ENCODE data around the gene CBFA2T2. TPM values are rescaled to one million over a fixed set of nuclear protein-coding genes. Genes with fewer than 3 reads are reported as not detected.
"Not testable (repeated sequence)": the region's sequence is repeated elsewhere in the genome, so short reads cannot be mapped to it uniquely, and the experiment has no call there.

CBFA2T2 gene
- total RNA-seq, 1 donor from 2014 or later, result 10.7 TPM

DNA sequence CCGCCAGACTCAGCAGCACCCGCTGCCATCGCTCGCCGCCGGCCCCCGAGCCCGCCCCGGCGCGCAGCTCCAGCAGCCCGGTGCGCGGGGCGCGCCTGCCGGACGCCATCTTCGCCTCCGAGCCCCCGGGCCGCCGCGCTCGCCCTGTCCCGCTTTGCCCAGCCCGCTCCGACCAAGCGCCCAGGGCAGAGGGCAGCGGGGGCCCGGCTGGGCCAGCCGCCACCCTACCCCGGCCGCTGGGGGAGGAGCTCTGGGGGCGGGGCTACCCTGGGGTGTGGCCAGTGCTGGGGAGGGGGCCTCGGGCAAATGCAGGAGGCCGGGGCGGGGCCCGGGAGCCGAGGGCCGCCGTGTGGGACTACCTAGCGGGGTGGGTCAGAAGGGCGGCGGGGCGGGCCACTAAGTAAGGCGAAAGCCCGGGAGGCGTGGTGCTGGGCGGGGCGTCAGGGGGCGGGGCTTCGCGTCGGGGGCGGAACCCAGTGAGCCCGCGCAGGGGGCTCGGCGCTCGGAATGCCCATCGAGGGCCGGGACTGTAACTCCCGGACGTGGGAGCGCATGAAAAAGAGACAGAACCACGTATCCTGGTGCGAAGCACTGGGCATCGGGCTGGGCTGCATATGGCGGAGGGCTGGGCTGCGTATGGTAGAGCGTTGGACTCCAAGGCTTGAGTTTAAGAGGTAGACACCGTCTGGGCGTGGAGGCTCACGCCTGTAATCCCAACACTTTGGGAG is 46.2 kb upstream of the CBFA2T2 start, which contains the start of gene SNTA1:
SNTA1 (minus strand) TSS at position 252 of the 728 bp plus-strand sequence; CDS start at position 109, 143 bp downstream.
- H3K27me3 ChIP-seq (ENCODE audit: low read depth), result no peaks in the 10 kb centered on the region
- DNase-seq, result peak; percentile 95
- intact Hi-C loops (cut with micrococcal nuclease), result no loop called here

DNA sequence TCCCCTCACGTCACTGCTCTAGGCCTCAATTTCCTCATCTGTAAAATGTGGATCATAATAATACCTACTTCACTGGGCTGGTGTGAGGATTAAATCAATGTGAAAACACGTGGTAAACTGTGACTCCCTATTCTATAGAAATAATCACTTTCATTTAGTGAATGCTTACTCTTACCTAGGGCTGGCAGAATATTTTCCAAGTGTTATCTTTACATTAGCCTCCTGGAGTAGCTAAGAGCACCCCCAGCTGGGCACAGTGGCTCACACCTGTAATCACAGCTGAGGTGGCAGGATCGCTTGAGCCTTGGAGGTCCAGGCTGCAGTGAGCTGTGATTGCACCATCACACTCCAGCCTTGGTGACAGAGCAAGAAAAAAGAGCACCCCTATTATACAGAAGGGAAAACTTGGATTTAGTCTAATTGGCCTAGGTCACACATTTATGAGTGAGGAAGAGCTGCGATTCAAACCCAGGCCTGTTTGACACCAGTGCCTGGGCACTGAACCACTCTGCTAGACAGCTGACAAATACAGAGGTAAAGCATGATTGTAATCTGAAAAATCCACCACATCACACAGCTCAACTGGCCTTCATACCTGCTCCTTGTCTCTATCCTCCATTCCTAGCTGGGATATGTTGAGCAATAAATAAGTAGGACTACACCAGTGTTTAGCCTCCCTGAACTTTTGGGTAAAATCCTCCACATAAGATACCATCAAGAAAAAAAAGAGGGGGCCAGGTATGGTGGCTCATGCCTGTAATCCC is 44.9 kb upstream of the CBFA2T2 start:
- Histone ChIP-seq H3K9me3 (replicated peaks) (no peaks in the 10 kb centered on the region), H3K36me3 (no peaks in the 10 kb centered on the region), H3K4me3 (peak overlapping the region; percentile 77), H3K27me3 (ENCODE audit: low read depth) (no peaks in the 10 kb centered on the region), H3K27ac (replicated peaks) (peak overlapping the region; percentile 91), H3K4me1 (peaks cover 42% of the 10 kb centered on the region)
- intact Hi-C loops (cut with micrococcal nuclease), result no loop called here
- peak; percentile 61 for TF ChIP-seq CTCF (IDR thresholded peaks at IDR 0.05; ENCODE audit: borderline replicate concordance)
- peak; percentile 31 for DNase-seq

More for the DNA sequence above, 46.2 kb upstream of the CBFA2T2 start, which contains the start of gene SNTA1:
- TF ChIP-seq CTCF (IDR thresholded peaks at IDR 0.05; ENCODE audit: borderline replicate concordance), result no peak
- peak within 1 kb of the TSS; percentile 77 for H3K4me3 ChIP-seq
- H3K27ac ChIP-seq (replicated peaks), result peak within 1 kb of the TSS; percentile 91
- H3K4me1 ChIP-seq, result peaks cover 55% of the 10 kb centered on the region
- H3K9me3 ChIP-seq (replicated peaks), result no peaks in the 10 kb centered on the region
- peaks cover 2% of the 10 kb centered on the region for H3K36me3 ChIP-seq

- H3K27ac ChIP-seq (replicated peaks), result no peak overlapping the region
- intact Hi-C loops (cut with micrococcal nuclease), result no loop called here
- peaks cover 34% of the 10 kb centered on the region for H3K4me1 ChIP-seq
- no peak overlapping the region for H3K4me3 ChIP-seq
- H3K9me3 ChIP-seq (replicated peaks), result no peaks in the 10 kb centered on the region
- no peak for DNase-seq
- no peak for TF ChIP-seq CTCF (IDR thresholded peaks at IDR 0.05; ENCODE audit: borderline replicate concordance)
- no peaks in the 10 kb centered on the region for H3K27me3 ChIP-seq (ENCODE audit: low read depth)
- no peaks in the 10 kb centered on the region for H3K36me3 ChIP-seq
These were observed 43.8 kb upstream of the CBFA2T2 start for GRCh38 chr20:33445881-33446625.

- TF ChIP-seq CTCF (IDR thresholded peaks at IDR 0.05; ENCODE audit: borderline replicate concordance), result no peak
- H3K27ac ChIP-seq (replicated peaks), result no peak overlapping the region
- no peaks in the 10 kb centered on the region for H3K4me1 ChIP-seq
- no peaks in the 10 kb centered on the region for H3K36me3 ChIP-seq
- intact Hi-C loops (cut with micrococcal nuclease), result no loop called here
- no peaks in the 10 kb centered on the region for H3K9me3 ChIP-seq (replicated peaks)
- H3K4me3 ChIP-seq, result no peak overlapping the region
- DNase-seq, result no peak
- H3K27me3 ChIP-seq (ENCODE audit: low read depth), result no peaks in the 10 kb centered on the region
These were observed 39.0 kb upstream of the CBFA2T2 start for GRCh38 chr20:33450867-33451266.

GRCh38 chr20:33456916-33457642 is 32.8 kb upstream of the CBFA2T2 start:
- H3K4me3 ChIP-seq; intact Hi-C loops (cut with micrococcal nuclease); H3K9me3 ChIP-seq (replicated peaks); H3K36me3 ChIP-seq; H3K4me1 ChIP-seq; H3K27ac ChIP-seq (replicated peaks); H3K27me3 ChIP-seq (ENCODE audit: low read depth): not testable (repeated sequence)
- peak; percentile 81 for DNase-seq
- peak; percentile 93 for TF ChIP-seq CTCF (IDR thresholded peaks at IDR 0.05; ENCODE audit: borderline replicate concordance)
